Activated CD4-positive, alpha-beta T cell treated with anti-CD3 and anti-CD28 coated beads for 36 hours (primary cell): ENCODE results near the gene OR8K3. TPM values are rescaled to one million over a fixed set of nuclear protein-coding genes. Genes with fewer than 3 reads are reported as not detected.

Experiments
- ATAC-seq: fragments of 200-7000 bp; cut with Tn5 transposase; one replicate; pipeline ENCODE4 v1.10.0; 2021; ENCODE audit warnings: mild to moderate bottlenecking, moderate library complexity
- CTCF ChIA-PET: fragments of 350-600 bp; sonication (Branson Sonifier 250); formaldehyde crosslinking; loops from one replicate; lab custom pipeline; 2021; ENCODE audit warnings: antibody characterized with exemption; lab: Charles Lee
- POLR2A ChIA-PET: fragments of 350-600 bp; sonication (Branson Sonifier 250); formaldehyde crosslinking; loops from one replicate; lab custom pipeline; 2021; ENCODE audit warnings: antibody characterized with exemption, inconsistent platforms; lab: Charles Lee
- DNase-seq: peaks from one replicate; pipeline ENCODE4 v3.0.0-alpha.2; 2020
- H3K27ac Mint-ChIP-seq: one replicate; pipeline ENCODE4 v1.8.0; 2021; ENCODE audit warnings: mixed read lengths
- H3K27me3 Mint-ChIP-seq: one replicate; pipeline ENCODE4 v1.8.0; 2021; ENCODE audit warnings: mixed read lengths
- H3K36me3 Mint-ChIP-seq: one replicate; pipeline ENCODE4 v1.8.0; 2021; ENCODE audit warnings: low read depth, mixed read lengths
- H3K4me1 Mint-ChIP-seq: one replicate; pipeline ENCODE4 v1.8.0; 2021; ENCODE audit warnings: mixed read lengths
- H3K4me3 Mint-ChIP-seq: one replicate; pipeline ENCODE4 v1.8.0; 2021; ENCODE audit warnings: mild to moderate bottlenecking, moderate library complexity, mixed read lengths
- H3K9me3 Mint-ChIP-seq: one replicate; pipeline ENCODE4 v1.8.0; 2021; ENCODE audit warnings: low read depth, mixed read lengths
- intact Hi-C, 2 experiments: fragments of 100-400 bp; cut with DNase I in 1 of 2; cut with micrococcal nuclease in 1 of 2; formaldehyde crosslinking; loops; one replicate each; pipeline versions ENCODE4 v1.14.2 to v1.15.1; 2022 to 2024; cut with DNase I, micrococcal nuclease
- total RNA-seq, 2 experiments: library from RNA; stranded (reverse); gene quantifications; one replicate each; pipeline ENCODE4 v1.2.3, GENCODE V29; 2021

OR8K3 gene
- total RNA-seq, result not detected

DNA sequence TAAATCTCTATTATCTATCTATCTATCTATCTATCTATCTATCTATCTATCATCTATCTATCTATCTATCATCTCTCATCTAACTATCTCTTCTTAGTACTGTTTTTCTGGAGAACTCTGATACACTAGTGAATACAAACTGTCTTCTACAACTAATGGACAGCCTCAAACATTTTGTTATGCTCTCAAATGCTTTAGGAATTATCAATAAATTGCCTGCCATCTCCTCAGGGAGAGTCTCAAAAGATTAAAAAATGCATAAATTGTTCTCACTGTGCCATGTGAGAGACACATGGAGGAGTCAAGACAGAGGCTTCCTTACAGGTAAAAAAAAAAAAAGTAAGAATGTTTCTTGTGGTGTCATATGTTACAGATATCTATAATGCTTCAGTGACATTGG lies at the start of gene OR8K3:
TSS of gene OR8K3 (plus strand) at position 301 of the 400 bp plus-strand sequence. CDS start 3,163 bp downstream, outside the sequence.
- intact Hi-C loops, result no loop called here
- no peak for ATAC-seq
- Mint-ChIP-seq H3K9me3 (peaks cover 15% of the 10 kb centered on the region), H3K4me3 (no peak within 1 kb of the TSS), H3K27me3 (no peaks in the 10 kb centered on the region), H3K27ac (no peak within 1 kb of the TSS), H3K4me1 (no peaks in the 10 kb centered on the region), H3K36me3 (no peaks in the 10 kb centered on the region)
- ChIA-PET POLR2A (no interaction called here), CTCF (no interaction called here)
- DNase-seq, result no peak

DNA sequence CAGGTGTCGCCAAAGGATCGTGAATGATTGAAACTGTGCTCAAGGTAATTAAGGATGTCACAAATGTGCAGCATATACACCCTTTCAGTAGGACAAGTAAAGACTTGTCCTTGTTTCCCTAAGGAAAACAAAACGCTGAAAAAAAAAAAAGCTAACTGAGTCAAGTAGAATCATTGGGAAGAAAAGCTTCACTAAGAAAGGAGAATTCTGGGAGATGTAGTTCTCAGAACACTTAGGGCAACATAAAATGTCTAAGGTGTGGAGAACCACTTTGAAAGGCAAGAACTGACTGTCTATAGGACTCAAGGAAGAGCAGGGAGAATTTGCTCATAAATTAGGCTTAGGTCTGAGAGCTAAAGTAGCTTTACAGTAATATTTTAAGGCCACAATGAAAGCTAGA lies 43.9 kb upstream of the OR8K3 start:
- no peak overlapping the region for H3K4me3 Mint-ChIP-seq
- intact Hi-C loops, result no loop called here
- H3K27ac Mint-ChIP-seq, result no peak overlapping the region
- DNase-seq (no peak), ATAC-seq (no peak)
- H3K4me1 Mint-ChIP-seq, result no peaks in the 10 kb centered on the region
- H3K27me3 Mint-ChIP-seq, result no peaks in the 10 kb centered on the region
- POLR2A ChIA-PET, result no interaction called here
- peaks cover 2% of the 10 kb centered on the region for H3K36me3 Mint-ChIP-seq
- CTCF ChIA-PET, result no interaction called here
- H3K9me3 Mint-ChIP-seq, result peaks cover 19% of the 10 kb centered on the region

DNA sequence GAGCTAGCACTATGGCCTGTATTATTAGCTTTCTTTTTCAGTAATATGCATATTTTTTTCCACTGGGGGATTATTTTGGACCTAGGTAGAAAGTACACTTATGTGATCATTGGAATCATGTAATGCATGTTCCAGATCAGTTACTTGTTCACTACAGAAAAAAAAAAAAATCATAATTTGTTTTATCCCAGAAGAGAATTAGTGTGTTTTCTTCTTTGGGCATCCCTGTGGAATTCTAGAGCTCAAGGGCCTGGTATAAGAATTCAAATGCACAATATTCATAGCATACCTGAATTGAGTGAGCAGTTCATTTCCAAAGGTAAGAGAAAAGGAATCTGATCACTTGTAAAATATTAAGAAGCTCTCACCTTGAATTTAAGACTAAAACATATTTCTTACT lies 41.1 kb upstream of the OR8K3 start, which contains the start of gene OR5T1:
TSS of gene OR5T1 (plus strand) at position 301 of the 400 bp plus-strand sequence. CDS start 1,485 bp downstream, outside the sequence.
- no peak within 1 kb of the TSS for H3K27ac Mint-ChIP-seq
- no peaks in the 10 kb centered on the region for H3K4me1 Mint-ChIP-seq
- intact Hi-C loops, result no loop called here
- no peaks in the 10 kb centered on the region for H3K36me3 Mint-ChIP-seq
- POLR2A ChIA-PET, result no interaction called here
- CTCF ChIA-PET, result no interaction called here
- no peak within 1 kb of the TSS for H3K4me3 Mint-ChIP-seq
- DNase-seq (no peak), ATAC-seq (no peak)
- H3K27me3 Mint-ChIP-seq, result no peaks in the 10 kb centered on the region
- H3K9me3 Mint-ChIP-seq, result peaks cover 16% of the 10 kb centered on the region

DNA sequence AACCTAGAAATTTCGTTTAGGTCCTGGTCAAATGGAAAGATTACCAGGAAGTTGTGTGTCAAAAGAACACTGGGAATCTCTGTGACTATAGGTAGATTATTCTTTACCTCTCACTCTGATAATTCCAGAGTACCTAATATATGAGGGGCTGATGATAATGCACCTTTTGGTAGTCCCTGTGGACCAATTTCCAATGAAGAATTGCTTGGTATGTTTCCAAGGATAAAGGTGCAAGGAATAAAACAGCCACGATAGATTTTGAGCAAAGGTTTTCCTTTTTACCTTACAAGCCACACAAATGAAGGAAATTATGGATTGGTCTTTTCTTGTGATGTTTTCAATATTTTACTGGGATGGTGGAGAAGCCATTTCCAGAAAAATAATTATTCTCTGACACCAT lies 22.8 kb upstream of the OR8K3 start, which contains the start of gene OR8H1:
TSS of gene OR8H1 (minus strand) at position 101 of the 400 bp plus-strand sequence. CDS start 1,192 bp downstream, outside the sequence.
- Mint-ChIP-seq H3K4me3 (no peak within 1 kb of the TSS), H3K36me3 (no peaks in the 10 kb centered on the region), H3K27me3 (no peaks in the 10 kb centered on the region), H3K4me1 (no peaks in the 10 kb centered on the region), H3K9me3 (peaks cover 16% of the 10 kb centered on the region), H3K27ac (no peak within 1 kb of the TSS)
- no peak for DNase-seq
- ChIA-PET CTCF (no interaction called here), POLR2A (no interaction called here)
- no peak for ATAC-seq
- intact Hi-C loops, result no loop called here

DNA sequence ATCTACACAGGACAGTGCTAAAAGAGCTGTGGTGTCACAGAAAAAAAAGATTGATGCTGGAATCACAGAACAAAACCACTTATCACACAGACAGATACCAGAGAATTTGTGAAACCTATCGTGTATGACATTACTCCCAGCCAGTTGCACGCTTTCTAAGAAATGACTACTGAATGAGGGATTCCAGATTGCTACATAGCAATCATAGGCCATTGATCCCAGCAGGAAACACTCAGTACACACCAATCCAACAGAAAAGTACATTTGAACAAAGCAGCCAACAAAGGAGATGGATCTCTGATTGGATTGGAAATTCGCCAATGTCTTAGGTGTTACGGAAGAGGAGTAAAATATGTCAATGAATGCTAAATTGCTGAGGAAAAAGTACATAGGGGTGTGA lies 18.0 kb upstream of the OR8K3 start:
- Mint-ChIP-seq H3K4me1 (no peaks in the 10 kb centered on the region), H3K27ac (no peak overlapping the region), H3K27me3 (no peaks in the 10 kb centered on the region), H3K36me3 (no peaks in the 10 kb centered on the region), H3K9me3 (peaks cover 12% of the 10 kb centered on the region), H3K4me3 (no peak overlapping the region)
- POLR2A ChIA-PET, result no interaction called here
- DNase-seq, result no peak
- CTCF ChIA-PET, result no interaction called here
- intact Hi-C loops, result no loop called here
- ATAC-seq, result no peak

DNA sequence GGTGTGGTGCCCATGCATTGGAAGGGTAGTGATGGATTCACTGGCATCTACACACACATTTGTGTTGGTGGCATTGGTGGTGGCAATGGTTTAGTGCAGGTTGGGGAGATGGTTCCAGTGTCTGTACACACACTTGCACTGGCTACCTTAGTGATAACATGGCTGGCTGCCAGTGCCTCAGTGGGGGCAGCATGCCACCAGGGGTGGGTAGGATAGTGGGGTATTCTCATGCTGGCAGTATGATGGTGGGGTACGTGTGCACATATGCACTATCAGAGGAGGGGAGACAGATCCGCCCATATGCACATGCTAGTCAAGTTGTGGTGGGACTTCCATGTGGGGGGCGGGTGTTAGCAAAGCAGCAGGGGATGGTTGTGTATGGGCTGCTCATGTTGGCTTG lies 7.1 kb upstream of the OR8K3 start:
- H3K27me3 Mint-ChIP-seq, result no peaks in the 10 kb centered on the region
- no peak overlapping the region for H3K27ac Mint-ChIP-seq
- no peaks in the 10 kb centered on the region for H3K4me1 Mint-ChIP-seq
- no peak for DNase-seq
- CTCF ChIA-PET, result no interaction called here
- no peak for ATAC-seq
- H3K4me3 Mint-ChIP-seq, result no peak overlapping the region
- POLR2A ChIA-PET, result no interaction called here
- peaks cover 25% of the 10 kb centered on the region for H3K9me3 Mint-ChIP-seq
- no peaks in the 10 kb centered on the region for H3K36me3 Mint-ChIP-seq
- intact Hi-C loops, result no loop called here

DNA sequence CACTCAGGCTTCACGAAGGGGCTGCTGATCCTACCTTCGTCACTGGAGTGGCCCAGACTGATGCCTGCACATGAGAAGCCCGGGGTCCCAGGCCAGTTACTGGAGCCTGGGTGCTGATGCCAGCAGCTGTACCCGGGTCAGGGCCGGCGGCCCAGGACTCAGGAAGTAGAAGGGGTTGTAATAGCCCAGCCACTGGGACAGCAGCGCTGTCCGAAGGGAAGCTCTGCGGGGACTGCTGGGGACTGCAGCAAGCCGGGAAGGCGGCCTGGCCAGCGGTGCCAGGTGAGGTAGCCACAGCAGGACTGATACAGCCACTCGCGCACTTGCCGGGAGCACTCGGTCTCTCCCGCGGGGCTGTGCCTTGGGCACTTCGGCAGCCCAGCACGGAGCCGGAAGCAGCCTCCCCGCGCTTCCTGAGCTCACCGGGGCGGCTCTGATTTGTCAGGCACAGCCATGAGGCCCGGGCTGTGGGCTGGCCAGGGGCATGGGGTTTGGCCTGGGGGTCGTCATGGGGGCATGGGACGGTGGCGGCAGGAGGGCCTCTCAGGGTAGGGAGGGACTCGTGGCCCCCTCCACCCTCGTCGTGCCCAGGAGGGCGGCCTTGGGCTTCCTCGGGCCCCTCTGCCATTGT lies 17.0 kb downstream of the OR8K3 start:
- ATAC-seq (no peak), DNase-seq (no peak)
- Mint-ChIP-seq H3K36me3 (no peaks in the 10 kb centered on the region), H3K27me3 (no peaks in the 10 kb centered on the region), H3K9me3 (peaks cover 5% of the 10 kb centered on the region), H3K4me3 (no peak overlapping the region), H3K4me1 (no peaks in the 10 kb centered on the region), H3K27ac (no peak overlapping the region)
- intact Hi-C loops, result no loop called here
- ChIA-PET POLR2A (no interaction called here), CTCF (no interaction called here)

DNA sequence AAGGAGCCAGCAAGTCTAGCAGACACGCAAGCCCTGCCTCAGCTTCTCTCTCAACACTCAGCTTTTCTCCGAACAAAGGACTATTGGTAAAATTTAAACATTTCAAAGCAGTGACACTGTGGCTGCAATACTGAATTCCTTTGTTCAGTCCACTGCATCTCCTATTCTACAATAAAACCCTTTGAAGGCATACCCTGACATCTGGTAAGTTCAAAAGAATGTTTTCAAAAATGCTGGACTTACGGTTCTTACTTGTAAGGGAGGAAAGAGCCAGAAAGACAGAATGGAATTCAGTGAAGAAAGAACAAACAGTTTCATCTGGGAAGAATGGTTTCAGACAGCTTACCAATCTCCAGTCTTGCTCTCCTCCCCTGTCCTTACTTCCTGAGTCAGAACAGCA lies 18.2 kb downstream of the OR8K3 start:
- intact Hi-C loops, result no loop called here
- CTCF ChIA-PET, result no interaction called here
- H3K4me3 Mint-ChIP-seq, result no peak overlapping the region

DNA sequence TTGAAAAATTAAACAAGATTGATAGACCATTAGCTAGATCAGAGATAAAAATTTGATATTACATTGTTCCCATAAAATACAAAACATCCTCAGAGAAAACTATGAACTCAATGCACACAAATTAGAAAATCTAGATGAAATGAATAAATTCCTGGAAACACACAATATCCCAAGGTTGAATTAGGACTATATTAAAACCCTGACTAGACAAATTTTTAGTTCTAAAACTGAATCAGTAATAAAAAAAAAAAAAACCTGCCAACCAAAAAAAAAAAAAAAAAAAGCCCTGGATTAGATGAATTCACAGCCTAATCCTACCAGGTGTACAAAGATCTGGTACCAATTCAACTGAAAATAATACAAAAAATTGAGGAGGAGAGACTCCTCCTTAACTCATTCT lies 25.3 kb downstream of the OR8K3 start:
- DNase-seq (no peak), ATAC-seq (no peak)
- intact Hi-C loops, result no loop called here
- no peaks in the 10 kb centered on the region for H3K27me3 Mint-ChIP-seq
- H3K9me3 Mint-ChIP-seq, result peaks cover 20% of the 10 kb centered on the region
- H3K27ac Mint-ChIP-seq, result no peak overlapping the region
- POLR2A ChIA-PET, result no interaction called here
- CTCF ChIA-PET, result no interaction called here
- no peak overlapping the region for H3K4me3 Mint-ChIP-seq
- H3K36me3 Mint-ChIP-seq, result no peaks in the 10 kb centered on the region
- no peaks in the 10 kb centered on the region for H3K4me1 Mint-ChIP-seq

More for the DNA sequence above, 18.2 kb downstream of the OR8K3 start:
- POLR2A ChIA-PET, result no interaction called here
- DNase-seq (no peak), ATAC-seq (no peak)
- no peaks in the 10 kb centered on the region for H3K27me3 Mint-ChIP-seq
- no peaks in the 10 kb centered on the region for H3K36me3 Mint-ChIP-seq
- H3K9me3 Mint-ChIP-seq, result peaks cover 7% of the 10 kb centered on the region
- no peaks in the 10 kb centered on the region for H3K4me1 Mint-ChIP-seq
- H3K27ac Mint-ChIP-seq, result no peak overlapping the region

DNA sequence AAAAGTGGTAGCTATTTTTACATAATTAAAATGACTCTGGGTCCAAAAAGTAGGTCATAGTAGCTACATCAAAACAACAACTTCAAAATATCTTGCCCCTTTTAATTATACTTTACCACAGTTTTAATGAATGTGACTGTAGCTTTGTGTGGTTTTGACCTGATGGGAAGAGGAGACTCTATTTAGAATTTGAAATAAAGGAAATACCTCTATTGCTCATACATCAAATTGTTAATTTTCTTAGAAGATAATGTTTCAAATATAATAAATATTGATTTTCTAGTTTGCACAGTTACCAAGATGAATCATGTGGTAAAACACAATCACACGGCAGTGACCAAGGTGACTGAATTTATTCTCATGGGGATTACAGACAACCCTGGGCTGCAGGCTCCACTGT lies 30.8 kb downstream of the OR8K3 start, which contains the start of gene OR8K1:
TSS of gene OR8K1 (plus strand) at position 301 of the 400 bp plus-strand sequence. CDS start at position 301, 0 bp downstream.
- no peak for DNase-seq
- Mint-ChIP-seq H3K36me3 (no peaks in the 10 kb centered on the region), H3K4me3 (no peak within 1 kb of the TSS), H3K27me3 (no peaks in the 10 kb centered on the region), H3K4me1 (no peaks in the 10 kb centered on the region), H3K27ac (no peak within 1 kb of the TSS), H3K9me3 (peaks cover 14% of the 10 kb centered on the region)
- POLR2A ChIA-PET, result no interaction called here
- intact Hi-C loops, result no loop called here
- no peak for ATAC-seq
- CTCF ChIA-PET, result no interaction called here

DNA sequence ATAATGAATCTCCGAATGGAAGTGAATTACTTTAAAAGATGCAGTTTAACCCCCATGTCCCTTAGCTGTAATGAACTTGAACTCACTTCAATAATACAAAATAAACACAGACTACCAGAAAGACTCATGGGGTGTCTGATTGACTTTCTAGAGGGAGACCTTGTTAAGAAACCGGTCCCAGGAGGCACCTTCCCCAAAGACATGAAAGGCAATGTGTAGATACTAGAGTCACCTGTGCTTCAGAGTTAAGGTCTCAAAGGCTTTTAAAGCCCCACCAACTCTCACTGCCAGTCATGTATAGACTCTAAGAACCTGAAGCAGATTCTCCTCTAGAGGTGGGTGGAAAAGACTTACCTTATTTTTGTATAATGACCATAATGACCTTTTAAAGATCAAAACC lies 39.0 kb downstream of the OR8K3 start, which contains the start of gene OR8J1:
TSS of gene OR8J1 (plus strand) at position 301 of the 400 bp plus-strand sequence. CDS start 5,956 bp downstream, outside the sequence.
- Mint-ChIP-seq H3K9me3 (no peaks in the 10 kb centered on the region), H3K27me3 (no peaks in the 10 kb centered on the region), H3K27ac (no peak within 1 kb of the TSS), H3K4me3 (no peak within 1 kb of the TSS), H3K36me3 (no peaks in the 10 kb centered on the region), H3K4me1 (no peaks in the 10 kb centered on the region)
- ATAC-seq (no peak), DNase-seq (no peak)
- intact Hi-C loops, result no loop called here
- CTCF ChIA-PET, result no interaction called here
- POLR2A ChIA-PET, result no interaction called here
